H1 (cell line): ENCODE measurements around the gene RPL36A. TPM values are rescaled to one million over a fixed set of nuclear protein-coding genes. Genes with fewer than 3 reads are reported as not detected.
A peak's percentile ranks its signal among the peaks of the same experiment; 100 is the strongest.

Experiments used
- CTCF ChIA-PET: fragments of 300-600 bp; sonication (Branson Sonifier 250); formaldehyde crosslinking; loops from one replicate; lab custom pipeline; 2021; ENCODE audit not compliant: partially characterized antibody; lab: Charles Lee
- POLR2A ChIA-PET: fragments of 300-600 bp; sonication (Branson Sonifier 250); formaldehyde crosslinking; loops from one replicate; lab custom pipeline; 2021; ENCODE audit warnings: inconsistent platforms; ENCODE audit not compliant: partially characterized antibody; lab: Charles Lee
- DNase-seq, 2 experiments: peaks; one replicate each; pipeline versions ENCODE4 v3.0.0 to v3.0.0-alpha.2; 2010 to 2022; ENCODE audit warnings: low spot score in 2 of 2, low read depth in 1 of 2, mixed read lengths in 1 of 2
- FAIRE-seq: peaks from 2 replicates; lab custom pipeline; 2011; peaks lifted over from hg19 to GRCh38; lab: Jason Lieb, UNC
- H2AFZ ChIP-seq: 2 replicates; pipeline ENCODE4 v1.8.1; 2012; ENCODE audit warnings: low read length, inconsistent platforms
- H2AK5ac ChIP-seq: 2 replicates; pipeline ENCODE4 v1.6.1; 2013; ENCODE audit warnings: low read depth, low read length
- H2BK120ac ChIP-seq: replicated peaks from 2 replicates; pipeline ENCODE3; 2013; ENCODE audit warnings: low read depth, low read length, inconsistent platforms
- H2BK12ac ChIP-seq: 2 replicates; pipeline ENCODE4 v1.6.1; 2013; ENCODE audit warnings: low read depth, low read length
- H2BK15ac ChIP-seq: 2 replicates; pipeline ENCODE4 v1.6.1; 2013; ENCODE audit warnings: low read length
- H2BK20ac ChIP-seq: 2 replicates; pipeline ENCODE4 v1.6.1; 2013; ENCODE audit warnings: low read length
- H2BK5ac ChIP-seq: 2 replicates; pipeline ENCODE4 v1.6.1; 2013; ENCODE audit warnings: low read depth, low read length
- H3K14ac ChIP-seq: 2 replicates; pipeline ENCODE4 v1.6.1; 2013; ENCODE audit warnings: inconsistent platforms; ENCODE audit not compliant: insufficient read length
- H3K18ac ChIP-seq: 2 replicates; pipeline ENCODE4 v1.6.1; 2013; ENCODE audit warnings: low read length; ENCODE audit errors: extremely low read depth
- H3K23ac ChIP-seq: 2 replicates; pipeline ENCODE4 v1.6.1; 2013; ENCODE audit warnings: inconsistent platforms; ENCODE audit not compliant: insufficient read length
- H3K23me2 ChIP-seq: 2 replicates; pipeline ENCODE4 v1.6.1; 2013; ENCODE audit warnings: low read depth, low read length
- H3K27ac ChIP-seq: 2 replicates; pipeline ENCODE4 v1.6.1; 2011; ENCODE audit warnings: low read depth, low read length, inconsistent platforms
- H3K27me3 ChIP-seq, 4 experiments: replicated peaks in 1 of 4; 1 replicate in 1 of 4; 2 replicates in 3 of 4; pipeline versions ENCODE4 v1.6.1 to v1.8.1; 2011 to 2013; ENCODE audit warnings: low read length in 3 of 4, mild to moderate bottlenecking in 3 of 4, inconsistent platforms in 2 of 4, mixed read lengths in 2 of 4, moderate library complexity in 1 of 4; ENCODE audit not compliant: control insufficient read depth in 3 of 4, insufficient read depth in 3 of 4; ENCODE audit errors: extremely low read depth in 1 of 4
- H3K36me3 ChIP-seq, 4 experiments: 2 replicates each; pipeline versions ENCODE4 v1.6.1 to v1.8.1; 2011 to 2013; ENCODE audit warnings: mild to moderate bottlenecking in 4 of 4, low read length in 3 of 4, moderate library complexity in 2 of 4, control low read depth in 1 of 4, inconsistent platforms in 1 of 4; ENCODE audit not compliant: insufficient read depth in 4 of 4, control insufficient read depth in 2 of 4
- H3K4ac ChIP-seq: replicated peaks from 2 replicates; pipeline ENCODE3; 2013; ENCODE audit warnings: low read length, low read depth, mixed read lengths, inconsistent platforms; ENCODE audit not compliant: insufficient read length
- H3K4me1 ChIP-seq, 4 experiments: replicated peaks in 1 of 4; 1 replicate in 1 of 4; 2 replicates in 3 of 4; pipeline versions ENCODE4 v1.6.1 to v1.8.1; 2011 to 2013; ENCODE audit warnings: low read length in 3 of 4, inconsistent platforms in 2 of 4, mixed read lengths in 1 of 4; ENCODE audit not compliant: insufficient read depth in 4 of 4, control insufficient read depth in 3 of 4
- H3K4me2 ChIP-seq, 2 experiments: 2 replicates each; pipeline versions ENCODE4 v1.6.1 to v1.8.1; 2011 to 2013; ENCODE audit warnings: low read depth in 2 of 2, low read length in 2 of 2, control low read depth in 1 of 2, inconsistent platforms in 1 of 2, mild to moderate bottlenecking in 1 of 2; ENCODE audit not compliant: insufficient read depth in 1 of 2
- H3K4me3 ChIP-seq, 4 experiments: fragments of 200-600, 300-600 bp in 1 of 4; sonication (generic), shearing (Covaris generic), sonication (Bioruptor Twin) in 1 of 4; 2 replicates each; pipeline versions ENCODE4 v1.5.1 to v1.8.1; 2011 to 2016; ENCODE audit warnings: low read length in 4 of 4, low read depth in 3 of 4, control low read depth in 2 of 4, inconsistent platforms in 2 of 4, mild to moderate bottlenecking in 2 of 4, mixed read lengths in 1 of 4, moderate library complexity in 1 of 4; ENCODE audit not compliant: insufficient read depth in 2 of 4; ENCODE audit errors: extremely low read depth in 1 of 4
- H3K56ac ChIP-seq: replicated peaks from 2 replicates; pipeline ENCODE3; 2013; ENCODE audit warnings: low read depth, mild to moderate bottlenecking, mixed read lengths, low read length, inconsistent platforms; ENCODE audit not compliant: insufficient read length
- H3K79me1 ChIP-seq: 2 replicates; pipeline ENCODE4 v1.6.1; 2013; ENCODE audit warnings: low read depth, low read length, control low read depth
- H3K79me2 ChIP-seq, 2 experiments: 2 replicates each; pipeline versions ENCODE4 v1.6.1 to v1.8.1; 2012 to 2013; ENCODE audit warnings: low read length in 2 of 2, mild to moderate bottlenecking in 2 of 2, inconsistent platforms in 1 of 2; ENCODE audit not compliant: insufficient read depth in 2 of 2, control insufficient read depth in 1 of 2
- H3K9ac ChIP-seq, 4 experiments: replicated peaks in 1 of 4; 1 replicate in 1 of 4; 2 replicates in 3 of 4; pipeline versions ENCODE4 v1.6.1 to v1.8.1; 2011 to 2013; ENCODE audit warnings: low read depth in 3 of 4, low read length in 3 of 4, control low read depth in 2 of 4, mild to moderate bottlenecking in 2 of 4, moderate library complexity in 2 of 4, inconsistent platforms in 1 of 4; ENCODE audit errors: extremely low read depth in 1 of 4
- H3K9me3 ChIP-seq, 2 experiments: 2 replicates each; pipeline versions ENCODE4 v1.6.1 to v1.8.1; 2012 to 2013; ENCODE audit warnings: mild to moderate bottlenecking in 2 of 2, moderate library complexity in 2 of 2, control low read depth in 1 of 2, inconsistent platforms in 1 of 2, low read depth in 1 of 2, low read length in 1 of 2, mixed read lengths in 1 of 2; ENCODE audit not compliant: insufficient read depth in 2 of 2
- H4K20me1 ChIP-seq, 2 experiments: replicated peaks in 1 of 2; 2 replicates each; pipeline versions ENCODE3 to v1.8.1; 2011 to 2013; ENCODE audit warnings: inconsistent platforms in 2 of 2, low read length in 2 of 2, mild to moderate bottlenecking in 1 of 2; ENCODE audit not compliant: insufficient read depth in 2 of 2, control insufficient read depth in 1 of 2
- H4K5ac ChIP-seq: 2 replicates; pipeline ENCODE4 v1.6.1; 2013; ENCODE audit warnings: low read length, low read depth, mixed read lengths, inconsistent platforms; ENCODE audit not compliant: insufficient read length
- H4K8ac ChIP-seq: 2 replicates; pipeline ENCODE4 v1.8.0; 2013; ENCODE audit warnings: mild to moderate bottlenecking, moderate library complexity, low read length, inconsistent platforms; ENCODE audit not compliant: insufficient read depth; ENCODE audit errors: extremely low read depth
- H4K91ac ChIP-seq: replicated peaks from 2 replicates; pipeline ENCODE3; 2013; ENCODE audit warnings: low read length, mixed read lengths, inconsistent platforms; ENCODE audit not compliant: insufficient read length
- CBX8 ChIP-seq: fragments of 300-800, 300-1000 bp; sonication (generic); IDR thresholded peaks from 2 replicates; pipeline ENCODE4 v1.7.1; 2016; ENCODE audit warnings: low read depth, low read length, borderline replicate concordance
- E2F6 ChIP-seq: IDR thresholded peaks from 2 replicates; pipeline ENCODE4 v1.6.1; 2012; ENCODE audit warnings: inconsistent platforms
- EGR1 ChIP-seq: IDR thresholded peaks from 2 replicates; pipeline ENCODE4 v1.6.1; 2011; ENCODE audit warnings: low read depth, low read length, borderline replicate concordance
- KDM1A ChIP-seq: fragments of 200-600, 300-600 bp; sonication (generic); IDR thresholded peaks from 2 replicates; pipeline ENCODE4 v1.7.1; 2016; ENCODE audit warnings: mild to moderate bottlenecking, low read length, borderline replicate concordance
- PHF8 ChIP-seq: fragments of 200-600 bp; sonication (generic); conservative IDR thresholded peaks from 2 replicates; pipeline ENCODE4 v1.7.1; 2012; ENCODE audit warnings: low read depth, mild to moderate bottlenecking, inconsistent platforms, low read length, moderate library complexity
- TAF1 ChIP-seq: IDR thresholded peaks from 2 replicates; pipeline ENCODE4 v1.6.1; 2011; ENCODE audit warnings: mild to moderate bottlenecking, low read depth, low read length
- WGBS, 2 experiments: shearing (Covaris generic) in 1 of 2; methylation state at CpG; one replicate each; pipeline versions ENCODE4 v1.1.6 to v1.1.7; 2013 to 2015; ENCODE audit warnings: low lambda C conversion rate in 2 of 2, mixed read lengths in 2 of 2, inconsistent platforms in 1 of 2, low coverage in 1 of 2, missing lambda C conversion rate in 1 of 2; ENCODE audit not compliant: insufficient replicate concordance in 2 of 2, insufficient coverage in 1 of 2, insufficient read length in 1 of 2; ENCODE audit errors: extremely low coverage in 1 of 2, missing lambda C conversion rate in 1 of 2; 5-methylcytosine and 5-hydroxymethylcytosine counted together
- polyA plus RNA-seq, 7 experiments: library from polyadenylated mRNA; depleted of rRNA in 3 of 7; stranded (reverse) in 5 of 7; unstranded in 2 of 7; fragments of >200 nt in 5 of 7; fragments of 200-250 nt in 2 of 7; gene quantifications; 1 replicate in 5 of 7; 2 replicates in 1 of 7; 4 replicates in 1 of 7; pipeline versions ENCODE4 v1.2.1 to v1.2.3, GENCODE V29; 2011 to 2013; ENCODE audit warnings: missing spikeins in 2 of 7, mixed read lengths in 2 of 7
- total RNA-seq: library from RNA; stranded (reverse); fragmentation: NEBNext Ultra II Directional; extraction: Animal tissue kit (Norgen Biotek cat#: 25700); gene quantifications from 2 replicates; pipeline ENCODE4 v1.2.1, GENCODE V29; 2021

Gene RPL36A
- total and polyA plus RNA-seq, 2 of the 8 experiments (the other 6 are each of a cell fraction or from before 2014, with no cell fraction given) = 271 to 1,587 TPM

- ChIA-PET POLR2A (interaction anchor here (0.6 to 6.2 kb wide), 8 partner anchors 9 to 565 kb away, joined by 3 to 45 read pairs (median 4); partner anchors contain the start of gene RPL36A), CTCF (interaction anchor here (1.7 kb wide), 1 partner anchor 21 kb away, joined by 3 read pairs; no protein-coding TSS in a partner anchor)
- H2AFZ ChIP-seq = no peak within 1 kb of the TSS
- peak within 1 kb of the TSS; percentile 95 for H3K18ac ChIP-seq
- peaks cover 9 to 33% of the 10 kb centered on the region in 2 experiments for H3K79me2 ChIP-seq
- no peaks in the 10 kb centered on the region for H4K20me1 ChIP-seq
- 0% methylated on average over 19 of the region's 55 CpGs; no CpG with 5 or more reads in 1 of the 2 experiments for WGBS, 2 experiments
- H3K23me2 ChIP-seq = peaks cover 3% of the 10 kb centered on the region; the same call in 1 of the 2 replicates
- H4K91ac ChIP-seq = no peak within 1 kb of the TSS
- peak; percentile 60 for FAIRE-seq
- no peaks in the 10 kb centered on the region for H3K9me3 ChIP-seq
- peak within 1 kb of the TSS; percentile 92 for H3K56ac ChIP-seq
- H2BK120ac ChIP-seq = no peak within 1 kb of the TSS
- H4K5ac ChIP-seq = peak within 1 kb of the TSS; percentile 97
- H3K4me2 ChIP-seq = peak within 1 kb of the TSS; percentile 63 to 73
- no peak within 1 kb of the TSS for H3K23ac ChIP-seq
- H2BK12ac ChIP-seq = no peak within 1 kb of the TSS
- H2AK5ac ChIP-seq = no peak within 1 kb of the TSS
- H3K14ac ChIP-seq = no peak within 1 kb of the TSS
- H3K9ac ChIP-seq = peak within 1 kb of the TSS; percentile 82 to 95 (median 85)
- no peaks in the 10 kb centered on the region for H3K79me1 ChIP-seq
- H2BK5ac ChIP-seq = peak within 1 kb of the TSS; percentile 87
- no peak within 1 kb of the TSS for H2BK20ac ChIP-seq
- peak; percentile 9 to 72 for DNase-seq
- peak within 1 kb of the TSS; percentile 69 for H3K4ac ChIP-seq
- peak within 1 kb of the TSS; percentile 95 for H4K8ac ChIP-seq
- H3K27me3 ChIP-seq = no peaks in the 10 kb centered on the region
- no peaks in the 10 kb centered on the region for H3K4me1 ChIP-seq
- H3K4me3 ChIP-seq = peak within 1 kb of the TSS; percentile 57 to 88 (median 74)
- peaks cover 2 to 12% (median 6%) of the 10 kb centered on the region in 4 experiments; a peak in 4 of 8 replicates for H3K36me3 ChIP-seq
- H2BK15ac ChIP-seq = 0 out of 2 replicates have a peak within 1 kb of the TSS, but pooled peaks have one; percentile 3
- H3K27ac ChIP-seq = peak within 1 kb of the TSS; percentile 89
- TF ChIP-seq E2F6 = peak; percentile 87
- TF ChIP-seq TAF1 = peak; percentile 61; the same call in 1 of the 2 replicates
- no peak for TF ChIP-seq KDM1A
- no peak for TF ChIP-seq CBX8
- peak; percentile 87 for TF ChIP-seq PHF8
- peak; percentile 43; the same call in 1 of the 2 replicates for TF ChIP-seq EGR1
Observed at GRCh38 chrX:101348452-101349192, 42.2 kb upstream of the RPL36A start, which contains the start of gene TIMM8A. TIMM8A (minus strand) TSS chrX:101348742; CDS start chrX:101348664, 78 bp downstream.
